ENCODE measurements around the gene NELFB.

DNA sequence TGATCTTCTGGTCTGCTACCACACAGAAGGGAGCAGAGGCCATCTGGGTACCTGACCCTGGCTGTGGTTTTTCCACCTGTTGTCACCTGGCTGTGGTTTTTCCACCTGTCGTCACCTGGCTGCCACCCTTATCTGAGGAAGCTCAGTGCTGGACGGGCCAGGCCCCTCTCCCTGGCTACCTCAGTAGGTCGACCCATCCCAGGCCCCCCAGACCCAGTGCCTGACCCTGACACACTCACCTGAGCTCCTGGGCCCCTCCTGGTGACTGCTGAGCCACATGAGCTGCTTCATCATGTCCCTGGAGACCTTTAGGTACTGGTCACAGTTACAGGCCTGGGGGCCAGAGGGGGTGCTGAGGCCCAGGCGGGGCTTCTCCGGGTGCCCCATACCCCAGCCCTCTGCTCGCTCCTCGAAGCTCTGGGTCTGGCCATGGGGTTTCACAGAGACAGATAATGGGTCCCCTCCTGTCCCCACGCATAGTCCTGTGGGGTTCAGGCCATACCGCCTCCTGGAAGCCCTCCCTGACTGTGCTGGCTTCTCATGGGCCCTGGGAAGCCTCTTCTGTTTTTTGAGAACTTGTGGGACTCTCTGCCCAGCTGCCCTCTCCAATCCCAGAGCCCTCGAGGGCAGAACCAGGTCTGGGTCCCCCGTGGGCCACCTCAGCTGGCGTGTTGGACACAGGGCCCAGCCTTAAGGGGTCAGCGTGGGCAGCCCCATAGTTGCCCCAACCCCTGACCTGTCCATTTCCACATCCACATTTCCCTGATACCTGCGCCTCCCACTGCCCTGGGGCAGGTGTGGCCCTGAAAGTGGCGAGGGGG is 54.5 kb downstream of the NELFB start:
- TF ChIP-seq, protein P1, sequence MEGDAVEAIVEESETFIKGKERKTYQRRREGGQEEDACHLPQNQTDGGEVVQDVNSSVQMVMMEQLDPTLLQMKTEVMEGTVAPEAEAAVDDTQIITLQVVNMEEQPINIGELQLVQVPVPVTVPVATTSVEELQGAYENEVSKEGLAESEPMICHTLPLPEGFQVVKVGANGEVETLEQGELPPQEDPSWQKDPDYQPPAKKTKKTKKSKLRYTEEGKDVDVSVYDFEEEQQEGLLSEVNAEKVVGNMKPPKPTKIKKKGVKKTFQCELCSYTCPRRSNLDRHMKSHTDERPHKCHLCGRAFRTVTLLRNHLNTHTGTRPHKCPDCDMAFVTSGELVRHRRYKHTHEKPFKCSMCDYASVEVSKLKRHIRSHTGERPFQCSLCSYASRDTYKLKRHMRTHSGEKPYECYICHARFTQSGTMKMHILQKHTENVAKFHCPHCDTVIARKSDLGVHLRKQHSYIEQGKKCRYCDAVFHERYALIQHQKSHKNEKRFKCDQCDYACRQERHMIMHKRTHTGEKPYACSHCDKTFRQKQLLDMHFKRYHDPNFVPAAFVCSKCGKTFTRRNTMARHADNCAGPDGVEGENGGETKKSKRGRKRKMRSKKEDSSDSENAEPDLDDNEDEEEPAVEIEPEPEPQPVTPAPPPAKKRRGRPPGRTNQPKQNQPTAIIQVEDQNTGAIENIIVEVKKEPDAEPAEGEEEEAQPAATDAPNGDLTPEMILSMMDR (IDR thresholded peaks at IDR 0.05) = no peak
- TF ChIP-seq POLR2AphosphoS5 (IDR thresholded peaks at IDR 0.05) = no peak

Measured in suprapubic skin (tissue), 3 donors.